IPS DF 4.7 (cell line): Measurements from ENCODE around the gene RIPOR3.
"Not testable (repeated sequence)": the region's sequence is repeated elsewhere in the genome, so short reads cannot be mapped to it uniquely, and the experiment has no call there.

Experiments used
- DNase-seq: peaks from one replicate; pipeline ENCODE4 v3.0.0-alpha.2; 2013; ENCODE audit warnings: low spot score; ENCODE audit errors: extremely low read depth

RIPOR3 gene

GRCh38 chr20:50634191-50634590 lies 57.2 kb downstream of the RIPOR3 start:
- DNase-seq, result no peak

- DNase-seq, result no peak
Measured at GRCh38 chr20:50633361-50633760, 58.0 kb downstream of the RIPOR3 start.

- no peak for DNase-seq
Measured at GRCh38 chr20:50632701-50633100, 58.6 kb downstream of the RIPOR3 start.

- no peak for DNase-seq
Measured at GRCh38 chr20:50632236-50632635, 59.1 kb downstream of the RIPOR3 start.

- DNase-seq, result no peak
Measured at GRCh38 chr20:50630578-50631263, 60.6 kb downstream of the RIPOR3 start.

GRCh38 chr20:50629670-50630045 lies 61.7 kb downstream of the RIPOR3 start:
- no peak for DNase-seq

- DNase-seq, result no peak
Measured at GRCh38 chr20:50628853-50629669, 62.3 kb downstream of the RIPOR3 start.

GRCh38 chr20:50628332-50628731 lies 63.0 kb downstream of the RIPOR3 start:
- DNase-seq, result no peak

- DNase-seq, result no peak
Measured at GRCh38 chr20:50627747-50628146, 63.6 kb downstream of the RIPOR3 start.

- DNase-seq, result no peak
Measured at GRCh38 chr20:50625986-50626677, 65.2 kb downstream of the RIPOR3 start.

- DNase-seq, result no peak
Measured at GRCh38 chr20:50624351-50625016, 66.9 kb downstream of the RIPOR3 start.

- no peak for DNase-seq
Measured at GRCh38 chr20:50621068-50621665, 70.2 kb downstream of the RIPOR3 start.

- not testable (repeated sequence) for DNase-seq
Measured at GRCh38 chr20:50620459-50620858, 70.9 kb downstream of the RIPOR3 start.

GRCh38 chr20:50618537-50618936 lies 72.8 kb downstream of the RIPOR3 start:
- no peak for DNase-seq

- no peak for DNase-seq
Measured at GRCh38 chr20:50617022-50617421, 74.3 kb downstream of the RIPOR3 start.

GRCh38 chr20:50615407-50615806 lies 75.9 kb downstream of the RIPOR3 start:
- no peak for DNase-seq

GRCh38 chr20:50613438-50614169 lies 77.7 kb downstream of the RIPOR3 start:
- DNase-seq, result no peak

- no peak for DNase-seq
Measured at GRCh38 chr20:50611128-50611810, 80.1 kb downstream of the RIPOR3 start.

GRCh38 chr20:50610212-50610718 lies 81.1 kb downstream of the RIPOR3 start:
- DNase-seq, result no peak
